GM12878 (cell line): ENCODE data around the gene NLRC5. TPM values are rescaled to one million over a fixed set of nuclear protein-coding genes. Genes with fewer than 3 reads are reported as not detected.

Experiments
- BMI1 ChIP-seq: fragments of 450-650 bp; IDR thresholded peaks from 2 replicates; pipeline ENCODE4 v1.6.1; 2016; ENCODE audit warnings: mild to moderate bottlenecking, moderate library complexity, borderline replicate concordance
- E4F1 ChIP-seq: fragments of 450-650 bp; IDR thresholded peaks from 2 replicates; pipeline ENCODE4 v1.6.1; 2018; ENCODE audit warnings: borderline replicate concordance, mild to moderate bottlenecking; ENCODE audit not compliant: partially characterized antibody
- EGR1 ChIP-seq, 2 experiments: IDR thresholded peaks; 1 replicate in 1 of 2; 2 replicates in 1 of 2; pipeline ENCODE4 v1.6.1; 2011 to 2012; ENCODE audit warnings: low read depth in 2 of 2, low read length in 2 of 2, borderline replicate concordance in 1 of 2, mild to moderate bottlenecking in 1 of 2, moderate library complexity in 1 of 2
- GATAD2B ChIP-seq: fragments of 450-650 bp; conservative IDR thresholded peaks from 2 replicates; pipeline ENCODE4 v1.6.1; 2017; ENCODE audit warnings: low read depth, mild to moderate bottlenecking, moderate library complexity
- IKZF2 ChIP-seq, 2 experiments: fragments of 450-650 bp; IDR thresholded peaks; 2 replicates each; pipeline ENCODE4 v1.6.1; 2017; ENCODE audit warnings: mild to moderate bottlenecking in 2 of 2, moderate library complexity in 2 of 2
- KAT2A ChIP-seq: conservative IDR thresholded peaks from 2 replicates; pipeline ENCODE4 v1.6.1; 2011; ENCODE audit warnings: low read depth, low read length; ENCODE audit not compliant: control insufficient read depth
- LARP7 ChIP-seq: fragments of 450-650 bp; IDR thresholded peaks from 2 replicates; pipeline ENCODE4 v1.6.1; 2017; ENCODE audit warnings: mild to moderate bottlenecking
- MEF2B ChIP-seq: fragments of 450-650 bp; IDR thresholded peaks from 2 replicates; pipeline ENCODE4 v1.6.1; 2018; ENCODE audit warnings: mild to moderate bottlenecking, moderate library complexity; ENCODE audit not compliant: partially characterized antibody, poor library complexity, severe bottlenecking
- MLLT1 ChIP-seq: fragments of 450-650 bp; IDR thresholded peaks from 2 replicates; pipeline ENCODE4 v1.6.1; 2016; ENCODE audit warnings: mild to moderate bottlenecking
- MYC ChIP-seq: IDR thresholded peaks from 2 replicates; pipeline ENCODE4 v1.6.1; 2011; ENCODE audit warnings: mild to moderate bottlenecking, low read length, moderate library complexity, inconsistent platforms; ENCODE audit not compliant: insufficient read depth, insufficient replicate concordance, insufficient read length, severe bottlenecking
- NBN ChIP-seq: fragments of 450-650 bp; IDR thresholded peaks from 2 replicates; pipeline ENCODE4 v1.6.1; 2016
- NR2F1 ChIP-seq: fragments of 450-650 bp; conservative IDR thresholded peaks from 2 replicates; pipeline ENCODE4 v1.6.1; 2017; ENCODE audit warnings: mild to moderate bottlenecking
- REST ChIP-seq: IDR thresholded peaks from 2 replicates; pipeline ENCODE4 v1.6.1; 2012; ENCODE audit warnings: mild to moderate bottlenecking, low read depth, low read length
- RFX5 ChIP-seq: IDR thresholded peaks from 2 replicates; pipeline ENCODE4 v1.6.1; 2011; ENCODE audit warnings: low read depth, low read length, improper control_type of control experiment
- SIN3A ChIP-seq: IDR thresholded peaks from 2 replicates; pipeline ENCODE4 v1.6.1; 2012; ENCODE audit warnings: low read depth, low read length, improper control_type of control experiment
- TCF3 ChIP-seq: IDR thresholded peaks from 2 replicates; pipeline ENCODE4 v1.6.1; 2012; ENCODE audit warnings: low read depth, mild to moderate bottlenecking, low read length, borderline replicate concordance; ENCODE audit not compliant: insufficient read depth
- ZBTB33 ChIP-seq: fragments of 450-650 bp; IDR thresholded peaks from 2 replicates; pipeline ENCODE4 v1.6.1; 2017; ENCODE audit warnings: mild to moderate bottlenecking
- ZSCAN29 ChIP-seq: fragments of 450-650 bp; IDR thresholded peaks from 2 replicates; pipeline ENCODE4 v1.6.1; 2017; ENCODE audit warnings: mild to moderate bottlenecking, moderate library complexity
- polyA plus RNA-seq, 11 experiments: library from polyadenylated mRNA; depleted of rRNA in 4 of 11; unstranded in 6 of 11; stranded (reverse) in 5 of 11; fragments of >200 nt; fragmentation: Nextera tagmentation in 4 of 11; fragmentation: Illumina TruSeq in 1 of 11; extraction: Ambion mirVana in 4 of 11; extraction: Trizol in 1 of 11; gene quantifications; 1 replicate in 1 of 11; 2 replicates in 10 of 11; pipeline versions ENCODE4 v1.2.1 to v1.2.3, GENCODE V29; 2011 to 2016; ENCODE audit warnings: inconsistent platforms in 2 of 11, missing spikeins in 2 of 11, low read depth in 1 of 11
- total RNA-seq, 4 experiments: library from RNA; depleted of rRNA in 3 of 4; stranded (reverse); fragments of >200 nt in 3 of 4; fragmentation: Illumina TruSeq in 1 of 4; extraction: Trizol in 1 of 4; gene quantifications; 2 replicates each; pipeline versions ENCODE4 v1.2.1 to v1.2.3, GENCODE V29; 2013 to 2021

NLRC5 gene
- total and polyA plus RNA-seq, 10 of the 15 experiments (the other 5 are each of a cell fraction or from before 2014, with no cell fraction given): 13.1 to 105 (median 57.3) TPM

- peak; percentile 45; the same call in 1 of the 2 replicates for TF ChIP-seq MLLT1
- no peak for TF ChIP-seq BMI1
- TF ChIP-seq E4F1: no peak
- TF ChIP-seq TCF3: no peak
- no peak for TF ChIP-seq RFX5
- TF ChIP-seq LARP7: 0 out of 2 replicates have a peak, but pooled peaks have one; percentile 38
- TF ChIP-seq ZSCAN29: no peak
- peak; percentile 72 for TF ChIP-seq MEF2B
- no peak for TF ChIP-seq REST
- no peak for TF ChIP-seq KAT2A
- peak; percentile 52 for TF ChIP-seq NR2F1
- 0 out of 2 replicates have a peak, but pooled peaks have one; percentile 24 for TF ChIP-seq NBN
- TF ChIP-seq GATAD2B: no peak
- no peak for TF ChIP-seq EGR1 (IDR thresholded peaks at IDR 0.05; ENCODE audit: borderline replicate concordance in 1 of 2, low read depth in 2 of 2, low read length in 2 of 2)
- no peak for TF ChIP-seq ZBTB33
- no peak for TF ChIP-seq SIN3A
- TF ChIP-seq IKZF2 (IDR thresholded peaks at IDR 0.05): peak in 1 of 2 experiments; percentile 62; a peak in 2 of 4 replicates
- TF ChIP-seq MYC: no peak
Measured at GRCh38 chr16:56985288-56985961, 3.9 kb upstream of the NLRC5 start (continued).
